Left renal pelvis (tissue), 4 donors: Measurements from ENCODE around the gene ST7. TPM values are rescaled to one million over a fixed set of nuclear protein-coding genes. Genes with fewer than 3 reads are reported as not detected.

Experiments used
- DNase-seq, 4 donors: peaks; one replicate each; pipeline ENCODE4 v3.0.0-alpha.2; 2013; ENCODE audit warnings: low read depth in 4 of 4, low spot score in 3 of 4
- polyA plus RNA-seq, 4 donors: library from polyadenylated mRNA; unstranded; fragments of 120-200 nt; gene quantifications; one replicate each; pipeline ENCODE4 v1.2.1, GENCODE V29; 2013; ENCODE audit not compliant: insufficient read length in 4 of 4

ST7 gene
- polyA plus RNA-seq, 4 donors = 18.4 to 28.5 (median 27.0) TPM

- no peak for DNase-seq
Measured at GRCh38 chr7:117176206-117176605, 222.9 kb downstream of the ST7 start.

- DNase-seq = no peak
Measured at GRCh38 chr7:117178600-117178999, 225.3 kb downstream of the ST7 start.

GRCh38 chr7:117179701-117180100 is 226.4 kb downstream of the ST7 start:
- no peak for DNase-seq

- DNase-seq = no peak
Measured at GRCh38 chr7:117183729-117184128, 230.4 kb downstream of the ST7 start.

- no peak for DNase-seq
Measured at GRCh38 chr7:117184367-117184766, 231.1 kb downstream of the ST7 start.

- no peak for DNase-seq
Measured at GRCh38 chr7:117185124-117185523, 231.8 kb downstream of the ST7 start.

- no peak for DNase-seq
Measured at GRCh38 chr7:117186218-117187010, 233.1 kb downstream of the ST7 start.

GRCh38 chr7:117188376-117188775 is 235.1 kb downstream of the ST7 start:
- DNase-seq = no peak

- DNase-seq = no peak
Measured at GRCh38 chr7:117188949-117189592, 235.8 kb downstream of the ST7 start.

GRCh38 chr7:117190104-117190503 is 236.8 kb downstream of the ST7 start:
- DNase-seq = no peak

GRCh38 chr7:117190746-117191435 is 237.6 kb downstream of the ST7 start:
- DNase-seq = no peak

GRCh38 chr7:117192108-117192507 is 238.8 kb downstream of the ST7 start:
- no peak for DNase-seq

- DNase-seq = no peak
Measured at GRCh38 chr7:117193564-117193963, 240.3 kb downstream of the ST7 start.

GRCh38 chr7:117194445-117194844 is 241.1 kb downstream of the ST7 start:
- no peak for DNase-seq

GRCh38 chr7:117195361-117196029 is 242.2 kb downstream of the ST7 start:
- no peak for DNase-seq

GRCh38 chr7:117200132-117200531 is 246.8 kb downstream of the ST7 start:
- DNase-seq = no peak

- no peak for DNase-seq
Measured at GRCh38 chr7:117200786-117201458, 247.6 kb downstream of the ST7 start.

GRCh38 chr7:117202511-117202910 is 249.2 kb downstream of the ST7 start:
- no peak for DNase-seq

- no peak for DNase-seq
Measured at GRCh38 chr7:117203205-117203604, 249.9 kb downstream of the ST7 start.

GRCh38 chr7:117205873-117206272 is 252.6 kb downstream of the ST7 start:
- no peak for DNase-seq

- no peak for DNase-seq
Measured at GRCh38 chr7:117208257-117208656, 255.0 kb downstream of the ST7 start.
